Measurements from ENCODE around the gene CD38. TPM values are rescaled to one million over a fixed set of nuclear protein-coding genes. Genes with fewer than 3 reads are reported as not detected.
"Not testable (repeated sequence)": the region's sequence is repeated elsewhere in the genome, so short reads cannot be mapped to it uniquely, and the experiment has no call there.

CD38 gene
- total RNA-seq, 1 experiment from 2014 or later, result 0.02 TPM

DNA sequence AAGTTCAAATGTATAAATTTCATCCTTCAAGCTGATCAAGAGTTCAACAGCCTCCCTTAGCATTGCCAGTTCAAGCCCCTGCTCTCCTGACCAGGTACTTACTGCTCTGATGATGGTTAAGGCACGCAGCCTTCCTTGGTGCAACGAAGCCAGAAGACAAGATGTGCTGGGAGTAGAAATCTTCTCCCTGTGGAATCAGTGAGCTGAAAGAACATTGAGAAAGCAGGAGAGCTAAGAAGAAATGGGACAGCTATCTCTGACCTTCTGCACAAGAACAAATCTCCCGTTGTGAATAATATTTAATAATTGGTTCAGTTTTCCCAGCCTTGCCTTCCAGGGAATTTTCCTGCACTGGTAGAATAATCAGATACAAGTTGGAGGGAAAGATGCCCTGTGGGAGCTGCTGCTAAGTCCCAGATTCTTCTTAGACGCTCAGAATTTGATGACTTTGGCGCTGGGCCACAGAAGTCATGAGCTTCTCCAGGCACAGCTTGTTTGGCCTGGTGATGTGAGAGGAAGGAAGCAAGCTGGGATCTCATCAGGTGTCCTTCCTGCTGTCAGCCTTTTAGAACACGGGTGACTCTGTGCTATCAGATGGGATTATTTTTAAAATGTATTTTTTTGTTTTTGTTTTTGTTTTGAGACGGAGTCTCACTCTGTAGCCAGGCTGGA is 77.8 kb downstream of the CD38 start:
- DNase-seq (ENCODE audit: extremely low read depth, low read depth), result no peak

DNA sequence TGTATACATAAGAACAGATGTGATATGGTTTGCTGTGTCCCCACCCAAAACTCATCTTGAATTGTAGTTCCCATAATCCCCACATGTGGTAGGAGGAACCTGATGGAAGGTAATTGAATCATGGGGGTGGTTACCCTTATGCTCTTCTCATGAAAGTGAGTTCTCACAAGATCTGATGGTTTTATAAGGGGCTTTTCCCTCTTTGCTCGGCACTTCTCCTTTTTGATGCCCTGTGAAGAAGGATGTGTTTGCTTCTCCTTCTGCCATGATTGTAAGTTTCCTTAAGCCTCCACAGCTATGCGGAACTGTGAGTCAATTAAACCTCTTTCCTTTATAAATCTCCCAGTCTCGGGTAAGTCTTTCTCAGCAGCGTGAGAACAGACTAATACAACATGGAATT is 83.1 kb downstream of the CD38 start:
- DNase-seq (ENCODE audit: extremely low read depth, low read depth), result not testable (repeated sequence)

DNA sequence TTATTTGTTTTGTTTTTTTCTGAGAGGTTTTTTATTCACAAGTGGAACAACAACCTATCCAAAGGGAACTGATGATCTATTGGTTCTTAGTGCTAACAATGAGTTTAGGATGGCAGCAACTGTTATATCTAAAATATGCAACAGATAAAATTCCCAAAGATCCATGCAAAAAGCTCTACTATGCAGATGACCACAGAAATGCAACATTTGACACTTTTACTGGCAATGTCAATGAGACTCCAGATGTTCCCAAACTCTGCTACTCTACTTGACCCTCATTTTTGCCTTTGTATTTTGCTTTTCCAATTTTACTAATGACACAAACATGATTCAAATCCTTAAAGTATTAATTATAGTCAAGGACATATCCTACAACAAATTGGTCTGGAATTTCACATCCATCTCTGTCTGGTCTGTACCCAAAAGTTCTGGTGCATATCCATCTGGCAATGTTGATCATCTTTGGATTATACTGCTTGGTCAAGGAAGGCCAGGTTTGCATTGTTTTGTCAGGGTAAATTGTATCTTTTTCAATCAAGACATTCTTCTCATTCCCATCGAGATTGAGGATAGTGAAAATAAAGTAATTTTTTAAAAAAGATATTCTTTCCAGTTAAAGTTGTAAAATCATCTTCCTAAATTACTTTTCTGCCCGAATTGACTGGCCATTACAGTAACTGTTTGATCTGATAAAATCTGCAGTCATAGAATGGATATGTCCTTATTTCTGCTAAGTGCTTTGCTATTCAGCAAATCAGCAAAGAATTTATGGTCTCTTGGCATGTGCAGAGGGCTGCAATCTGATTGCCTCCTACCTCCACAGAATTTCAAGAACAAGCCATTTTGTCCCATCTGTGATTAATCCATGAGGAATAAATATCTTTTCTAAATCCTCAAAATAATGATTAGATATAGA is 86.8 kb downstream of the CD38 start:
- no peak for DNase-seq (ENCODE audit: extremely low read depth, low read depth)

DNA sequence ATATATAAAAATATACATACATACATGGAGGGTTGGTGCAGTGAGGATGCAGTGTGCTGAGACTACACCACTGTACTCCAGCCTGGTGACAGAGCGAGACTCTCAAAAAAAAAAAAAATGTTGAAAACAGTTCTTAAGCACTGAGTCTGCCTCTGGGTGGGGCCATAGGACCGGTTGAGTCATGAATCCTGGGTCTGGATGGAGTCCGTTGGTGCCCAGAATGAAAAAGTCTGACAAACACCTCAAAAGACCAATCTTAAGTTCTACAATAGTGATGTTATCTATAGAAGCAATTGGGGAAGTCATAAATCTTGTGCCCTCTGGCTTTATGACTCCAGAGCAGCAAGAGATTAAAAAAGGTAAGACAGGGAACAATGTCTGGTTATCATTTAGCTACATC is 90.0 kb downstream of the CD38 start:
- no peak for DNase-seq (ENCODE audit: extremely low read depth, low read depth)

GRCh38 chr4:15868826-15869413 is 90.8 kb downstream of the CD38 start:
- no peak for DNase-seq (ENCODE audit: extremely low read depth, low read depth)

- DNase-seq (ENCODE audit: extremely low read depth, low read depth), result no peak
These were observed 92.0 kb downstream of the CD38 start for GRCh38 chr4:15870079-15870478.

GRCh38 chr4:15870921-15871664 is 93.0 kb downstream of the CD38 start:
- DNase-seq (ENCODE audit: extremely low read depth, low read depth), result no peak

- no peak for DNase-seq (ENCODE audit: extremely low read depth, low read depth)
These were observed 95.0 kb downstream of the CD38 start for GRCh38 chr4:15873117-15873516.

- DNase-seq (ENCODE audit: extremely low read depth, low read depth), result no peak
These were observed 96.5 kb downstream of the CD38 start for GRCh38 chr4:15874671-15875070.

DNA sequence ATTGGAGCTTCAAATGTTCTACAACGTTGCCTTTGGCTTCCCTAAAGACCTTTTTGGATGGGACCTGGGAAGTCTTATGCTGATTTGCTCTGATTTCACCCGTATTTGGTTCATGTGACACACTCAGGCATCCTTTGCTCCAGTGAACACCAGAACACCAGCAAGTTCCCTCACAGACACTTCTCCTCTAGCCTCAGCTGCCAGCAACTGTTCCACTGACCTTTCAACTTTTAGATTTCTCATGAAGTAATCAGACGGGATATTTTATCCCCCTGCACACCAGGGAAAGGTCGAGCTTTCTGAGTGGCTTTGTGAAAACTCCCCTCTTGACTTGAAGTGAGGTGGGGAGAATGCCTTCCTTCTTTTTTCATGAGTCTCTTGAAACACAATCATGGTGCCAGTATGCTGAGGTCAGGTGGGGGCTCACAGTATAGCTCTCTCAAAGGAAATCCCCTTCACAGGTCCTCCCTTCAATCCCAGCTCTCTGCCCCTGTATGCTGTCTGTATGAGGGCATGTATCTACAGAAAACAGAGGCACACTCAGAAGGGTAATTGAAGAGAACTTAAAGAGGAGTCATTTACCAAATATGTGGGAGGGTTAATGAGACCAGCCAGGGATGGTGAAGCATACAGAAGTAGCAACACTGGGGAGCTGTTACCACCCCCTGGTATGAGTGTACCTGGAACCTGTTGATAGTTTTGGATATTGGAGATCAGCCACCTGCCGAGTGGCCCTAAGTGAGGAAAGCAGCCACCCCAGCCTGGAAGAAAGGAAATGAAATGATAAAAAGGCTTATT is 97.7 kb downstream of the CD38 start:
- DNase-seq (ENCODE audit: extremely low read depth, low read depth), result no peak

- no peak for DNase-seq (ENCODE audit: extremely low read depth, low read depth)
These were observed 99.9 kb downstream of the CD38 start for GRCh38 chr4:15878011-15878410.

DNA sequence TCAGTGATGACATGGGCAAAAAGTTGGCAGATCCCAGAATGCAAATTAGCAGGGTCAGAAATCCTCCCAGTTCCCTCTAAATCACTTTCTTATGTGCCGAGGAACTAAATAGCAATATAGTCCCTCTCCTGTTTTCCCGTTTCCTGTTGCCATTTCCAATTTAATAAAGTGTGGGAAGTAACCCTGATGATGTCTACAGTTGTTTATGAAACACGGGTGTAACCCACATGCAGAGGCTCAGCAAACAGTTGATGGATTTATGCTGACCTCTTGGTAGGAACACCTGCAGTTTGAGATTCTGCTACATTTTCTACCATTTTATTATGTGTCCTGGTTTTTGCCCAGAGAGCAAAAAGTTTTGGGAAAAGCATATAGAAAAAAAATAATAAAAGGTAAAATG is 103.7 kb downstream of the CD38 start:
- no peak for DNase-seq (ENCODE audit: extremely low read depth, low read depth)

- DNase-seq (ENCODE audit: extremely low read depth, low read depth), result peak; percentile 64
These were observed 104.6 kb downstream of the CD38 start for GRCh38 chr4:15882675-15883086.

DNA sequence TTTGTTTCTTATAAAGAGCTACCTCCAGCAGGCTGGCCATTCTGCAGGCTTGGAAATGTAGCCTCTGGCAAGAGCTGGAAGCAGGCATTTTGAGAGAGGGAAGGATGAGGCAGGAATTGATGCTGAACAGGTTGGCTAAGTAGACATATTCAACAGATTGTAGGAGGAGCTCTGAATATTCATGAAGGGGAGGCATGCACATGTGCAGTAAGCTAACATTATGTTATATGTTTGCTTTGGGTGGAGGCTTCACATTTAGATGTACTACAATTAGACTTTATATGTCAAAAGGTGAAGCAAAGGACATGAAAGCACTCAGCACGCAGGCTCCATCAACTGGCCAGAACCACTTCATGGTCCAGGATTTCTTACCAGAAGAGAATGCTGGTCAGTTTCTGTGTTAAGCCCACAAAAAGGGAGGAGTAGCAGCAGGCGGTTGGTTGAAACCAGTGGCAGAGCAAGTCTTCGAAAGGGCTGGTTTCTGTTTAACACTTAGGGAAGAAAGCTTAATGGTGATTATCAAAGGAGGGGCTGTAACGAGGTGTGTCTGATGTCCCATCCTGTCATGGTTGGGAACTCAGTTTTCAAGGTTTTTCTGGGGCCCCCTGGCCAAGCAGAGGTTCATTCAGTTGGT is 105.6 kb downstream of the CD38 start:
- DNase-seq (ENCODE audit: extremely low read depth, low read depth), result no peak

- no peak for DNase-seq (ENCODE audit: extremely low read depth, low read depth)
These were observed 106.5 kb downstream of the CD38 start for GRCh38 chr4:15884666-15885065.

GRCh38 chr4:15885422-15885821 is 107.3 kb downstream of the CD38 start:
- no peak for DNase-seq (ENCODE audit: extremely low read depth, low read depth)

DNA sequence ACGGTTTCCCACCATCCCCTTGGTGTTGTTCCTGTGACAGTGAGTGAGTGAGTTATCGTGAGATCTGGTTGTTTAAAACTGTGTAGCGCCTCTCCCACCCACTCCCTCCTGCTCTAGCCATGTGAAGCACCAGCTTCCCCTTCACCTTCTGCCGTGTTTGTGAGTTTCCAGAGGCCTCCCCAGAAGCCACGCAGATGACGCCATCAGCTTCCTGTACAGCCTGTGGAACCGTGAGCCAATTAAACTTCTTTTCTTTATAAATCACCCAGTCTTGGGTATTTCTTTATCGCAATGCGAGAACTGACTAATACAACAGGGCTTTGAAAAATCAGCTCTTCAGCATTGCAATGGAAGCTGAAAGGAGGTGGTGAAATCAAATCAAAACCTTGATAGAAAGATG is 110.4 kb downstream of the CD38 start:
- no peak for DNase-seq (ENCODE audit: extremely low read depth, low read depth)

- no peak for DNase-seq (ENCODE audit: extremely low read depth, low read depth)
These were observed 112.2 kb downstream of the CD38 start for GRCh38 chr4:15890246-15890829.

- DNase-seq (ENCODE audit: extremely low read depth, low read depth), result no peak
These were observed 113.2 kb downstream of the CD38 start for GRCh38 chr4:15891312-15891711.
